Naive B cell (primary cell): Measurements from ENCODE around the gene TAS2R20. TPM values are rescaled to one million over a fixed set of nuclear protein-coding genes. Genes with fewer than 3 reads are reported as not detected.

Experiments
- ATAC-seq, 2 donors: fragments of 150-1000 bp; cut with Tn5 transposase; 2 replicates each; pipeline ENCODE4 v1.10.0; 2021; ENCODE audit warnings: low read depth in 2 of 2, mild to moderate bottlenecking in 2 of 2, moderate library complexity in 2 of 2
- DNase-seq: peaks from one replicate; pipeline ENCODE4 v3.0.0; 2022
- H3K27ac Mint-ChIP-seq, 6 donors: one replicate each; pipeline ENCODE4 v1.8.0; 2020 to 2022; ENCODE audit warnings: mild to moderate bottlenecking in 6 of 6, mixed read lengths in 6 of 6, moderate library complexity in 5 of 6, inconsistent platforms in 2 of 6
- H3K27me3 Mint-ChIP-seq, 3 donors: one replicate each; pipeline ENCODE4 v1.8.0; 2021 to 2022; ENCODE audit warnings: mixed read lengths in 3 of 3, mild to moderate bottlenecking in 1 of 3
- H3K36me3 Mint-ChIP-seq, 2 donors: one replicate each; pipeline ENCODE4 v1.8.0; 2020 to 2022; ENCODE audit warnings: mixed read lengths in 2 of 2, inconsistent platforms in 1 of 2, mild to moderate bottlenecking in 1 of 2
- H3K4me1 Mint-ChIP-seq, 3 donors: one replicate each; pipeline ENCODE4 v1.8.0; 2020 to 2022; ENCODE audit warnings: mixed read lengths in 3 of 3, inconsistent platforms in 1 of 3, mild to moderate bottlenecking in 1 of 3, moderate library complexity in 1 of 3
- H3K4me3 Mint-ChIP-seq, 8 donors: one replicate each; pipeline ENCODE4 v1.8.0; 2020 to 2022; ENCODE audit warnings: mild to moderate bottlenecking in 8 of 8, mixed read lengths in 8 of 8, moderate library complexity in 8 of 8, inconsistent platforms in 2 of 8
- H3K9me3 Mint-ChIP-seq, 7 donors: one replicate each; pipeline ENCODE4 v1.8.0; 2020 to 2022; ENCODE audit warnings: mixed read lengths in 7 of 7, mild to moderate bottlenecking in 5 of 7, inconsistent platforms in 2 of 7, moderate library complexity in 1 of 7
- polyA plus RNA-seq, 6 donors: library from polyadenylated mRNA; unstranded; fragments of 300-500 nt; fragmentation: Illumina TruSeq; gene quantifications; one replicate each; pipeline ENCODE4 v1.2.3, GENCODE V29; 2021; ENCODE audit warnings: low read depth in 6 of 6

TAS2R20 gene
- polyA plus RNA-seq, 6 donors from 2014 or later = 0.21 to 0.56 (median 0.25) TPM; not detected in 3

GRCh38 chr12:10989107-10989506, 9.0 kb downstream of the TAS2R20 start:
- peaks cover 0 to 7% (median 4%) of the 10 kb centered on the region in 7 donors for H3K9me3 Mint-ChIP-seq
- no peak overlapping the region for H3K27ac Mint-ChIP-seq
- no peaks in the 10 kb centered on the region for H3K4me1 Mint-ChIP-seq
- H3K4me3 Mint-ChIP-seq = no peak overlapping the region
- no peak for ATAC-seq
- no peak for DNase-seq
- peaks cover 0 to 9% of the 10 kb centered on the region in 2 donors for H3K36me3 Mint-ChIP-seq
- H3K27me3 Mint-ChIP-seq = no peaks in the 10 kb centered on the region

- Mint-ChIP-seq H3K4me3 (no peak within 1 kb of the TSS), H3K27ac (peak within 1 kb of the TSS in 1 of 6 donors; percentile 45), H3K9me3 (peaks cover 0 to 7% (median 4%) of the 10 kb centered on the region in 7 donors), H3K27me3 (no peaks in the 10 kb centered on the region), H3K36me3 (peaks cover 0 to 13% of the 10 kb centered on the region in 2 donors), H3K4me1 (peaks cover 0 to 10% (median 0%) of the 10 kb centered on the region in 3 donors)
- ATAC-seq = no peak
- no peak for DNase-seq
Measured at GRCh38 chr12:10986812-10987211, 11.3 kb downstream of the TAS2R20 start, which contains the start of gene TAS2R50. TSS of gene TAS2R50 (minus strand) at chr12:10986912. CDS start at chr12:10986860, 52 bp downstream.

GRCh38 chr12:10982244-10982643, 15.9 kb downstream of the TAS2R20 start:
- peaks cover 0 to 15% (median 15%) of the 10 kb centered on the region in 3 donors for H3K4me1 Mint-ChIP-seq
- DNase-seq = no peak
- H3K27ac Mint-ChIP-seq = no peak overlapping the region

GRCh38 chr12:10974965-10975364, 23.1 kb downstream of the TAS2R20 start:
- Mint-ChIP-seq H3K36me3 (peaks cover 0 to 9% of the 10 kb centered on the region in 2 donors), H3K4me3 (no peak overlapping the region), H3K27ac (no peak overlapping the region), H3K9me3 (peaks cover 0 to 1% (median 0%) of the 10 kb centered on the region in 7 donors), H3K27me3 (no peaks in the 10 kb centered on the region), H3K4me1 (peaks cover 0 to 17% (median 14%) of the 10 kb centered on the region in 3 donors)
- ATAC-seq = no peak
- no peak for DNase-seq

More at GRCh38 chr12:10982244-10982643, 15.9 kb downstream of the TAS2R20 start:
- Mint-ChIP-seq H3K4me3 (no peak overlapping the region), H3K27me3 (no peaks in the 10 kb centered on the region), H3K9me3 (peaks cover 0 to 2% (median 0%) of the 10 kb centered on the region in 7 donors), H3K36me3 (peaks cover 5 to 9% of the 10 kb centered on the region in 2 donors)
- no peak for ATAC-seq

- no peak for DNase-seq
Measured at GRCh38 chr12:10968765-10969456, 29.2 kb downstream of the TAS2R20 start.

GRCh38 chr12:10967409-10967808, 30.7 kb downstream of the TAS2R20 start:
- Mint-ChIP-seq H3K36me3 (peaks cover 0 to 9% of the 10 kb centered on the region in 2 donors), H3K27me3 (no peaks in the 10 kb centered on the region), H3K9me3 (peaks cover 0 to 1% (median 0%) of the 10 kb centered on the region in 7 donors), H3K4me3 (no peak overlapping the region), H3K4me1 (peaks cover 0 to 4% (median 0%) of the 10 kb centered on the region in 3 donors), H3K27ac (peak overlapping the region in 1 of 6 donors; percentile 7)
- ATAC-seq (no peak), DNase-seq (no peak)

More at GRCh38 chr12:10968765-10969456, 29.2 kb downstream of the TAS2R20 start:
- peaks cover 0 to 4% of the 10 kb centered on the region in 2 donors for H3K36me3 Mint-ChIP-seq
- H3K4me1 Mint-ChIP-seq = peaks cover 0 to 4% (median 0%) of the 10 kb centered on the region in 3 donors
- H3K27ac Mint-ChIP-seq = no peak overlapping the region
- H3K27me3 Mint-ChIP-seq = no peaks in the 10 kb centered on the region
- no peak overlapping the region for H3K4me3 Mint-ChIP-seq
- H3K9me3 Mint-ChIP-seq = peaks cover 0 to 1% (median 0%) of the 10 kb centered on the region in 7 donors
- ATAC-seq = no peak

- Mint-ChIP-seq H3K4me3 (no peak overlapping the region), H3K4me1 (peaks cover 6 to 10% (median 8%) of the 10 kb centered on the region in 3 donors), H3K27ac (no peak overlapping the region)
Measured at GRCh38 chr12:10966314-10966713, 31.8 kb downstream of the TAS2R20 start.

GRCh38 chr12:10965476-10965875, 32.6 kb downstream of the TAS2R20 start:
- no peak overlapping the region for H3K27ac Mint-ChIP-seq

More at GRCh38 chr12:10966314-10966713, 31.8 kb downstream of the TAS2R20 start:
- Mint-ChIP-seq H3K9me3 (peaks cover 0 to 1% (median 0%) of the 10 kb centered on the region in 7 donors), H3K27me3 (no peaks in the 10 kb centered on the region), H3K36me3 (peaks cover 0 to 9% of the 10 kb centered on the region in 2 donors)
- ATAC-seq (no peak), DNase-seq (no peak)

GRCh38 chr12:10960211-10960610, 37.9 kb downstream of the TAS2R20 start:
- Mint-ChIP-seq H3K36me3 (peaks cover 19 to 23% of the 10 kb centered on the region in 2 donors), H3K4me3 (no peak overlapping the region)

More at GRCh38 chr12:10965476-10965875, 32.6 kb downstream of the TAS2R20 start:
- Mint-ChIP-seq H3K36me3 (peaks cover 0 to 9% of the 10 kb centered on the region in 2 donors), H3K9me3 (peaks cover 0 to 1% (median 0%) of the 10 kb centered on the region in 7 donors), H3K4me1 (peaks cover 14 to 15% (median 15%) of the 10 kb centered on the region in 3 donors), H3K4me3 (no peak overlapping the region), H3K27me3 (no peaks in the 10 kb centered on the region)
- ATAC-seq (no peak), DNase-seq (no peak)

GRCh38 chr12:10959804-10960203, 38.3 kb downstream of the TAS2R20 start:
- H3K27me3 Mint-ChIP-seq = no peaks in the 10 kb centered on the region
- peak overlapping the region in 3 of 6 donors; percentile 8 to 68 (median 67) for H3K27ac Mint-ChIP-seq
- H3K4me1 Mint-ChIP-seq = peaks cover 11 to 25% (median 14%) of the 10 kb centered on the region in 3 donors
- peaks cover 5 to 15% (median 10%) of the 10 kb centered on the region in 7 donors for H3K9me3 Mint-ChIP-seq
- peaks cover 22 to 27% of the 10 kb centered on the region in 2 donors for H3K36me3 Mint-ChIP-seq
- no peak for DNase-seq
- ATAC-seq = no peak
- no peak overlapping the region for H3K4me3 Mint-ChIP-seq

More at GRCh38 chr12:10960211-10960610, 37.9 kb downstream of the TAS2R20 start:
- no peak for ATAC-seq
- no peak for DNase-seq
- Mint-ChIP-seq H3K27me3 (no peaks in the 10 kb centered on the region), H3K9me3 (peaks cover 4 to 12% (median 9%) of the 10 kb centered on the region in 7 donors), H3K27ac (peak overlapping the region in 1 of 6 donors; percentile 67), H3K4me1 (peaks cover 11 to 25% (median 14%) of the 10 kb centered on the region in 3 donors)

- DNase-seq (no peak), ATAC-seq (no peak)
- H3K9me3 Mint-ChIP-seq = peaks cover 5 to 21% (median 15%) of the 10 kb centered on the region in 7 donors
- peaks cover 15 to 25% (median 15%) of the 10 kb centered on the region in 3 donors for H3K4me1 Mint-ChIP-seq
- H3K36me3 Mint-ChIP-seq = peaks cover 25 to 47% of the 10 kb centered on the region in 2 donors
- H3K27ac Mint-ChIP-seq = no peak overlapping the region
- H3K27me3 Mint-ChIP-seq = no peaks in the 10 kb centered on the region
- no peak overlapping the region for H3K4me3 Mint-ChIP-seq
Measured at GRCh38 chr12:10957741-10958140, 40.4 kb downstream of the TAS2R20 start.

GRCh38 chr12:10956085-10956484, 42.0 kb downstream of the TAS2R20 start:
- Mint-ChIP-seq H3K4me3 (no peak overlapping the region), H3K36me3 (peaks cover 28 to 47% of the 10 kb centered on the region in 2 donors)
- ATAC-seq = no peak

GRCh38 chr12:10952645-10953044, 45.5 kb downstream of the TAS2R20 start:
- no peak for DNase-seq
- H3K27me3 Mint-ChIP-seq = no peaks in the 10 kb centered on the region
- peaks cover 1 to 10% (median 3%) of the 10 kb centered on the region in 3 donors for H3K4me1 Mint-ChIP-seq
- peak overlapping the region in 1 of 8 donors; percentile 17 for H3K4me3 Mint-ChIP-seq
- no peak for ATAC-seq
- H3K27ac Mint-ChIP-seq = peak overlapping the region in 1 of 6 donors; percentile 16
- H3K9me3 Mint-ChIP-seq = peaks cover 7 to 42% (median 25%) of the 10 kb centered on the region in 7 donors
- H3K36me3 Mint-ChIP-seq = peaks cover 28 to 53% of the 10 kb centered on the region in 2 donors

More at GRCh38 chr12:10956085-10956484, 42.0 kb downstream of the TAS2R20 start:
- no peaks in the 10 kb centered on the region for H3K27me3 Mint-ChIP-seq
- peaks cover 5 to 23% (median 15%) of the 10 kb centered on the region in 7 donors for H3K9me3 Mint-ChIP-seq
- H3K27ac Mint-ChIP-seq = no peak overlapping the region
- H3K4me1 Mint-ChIP-seq = peaks cover 6 to 14% (median 7%) of the 10 kb centered on the region in 3 donors
- no peak for DNase-seq
